ENCODE measurements around the gene PGLYRP2.

Gene PGLYRP2

GRCh38 chr19:15439078-15439799, 40.1 kb downstream of the PGLYRP2 start:
- H3K4me3 ChIP-seq (ENCODE audit: control insufficient read depth, low read depth, low read length), result no peak overlapping the region
- no peak for TF ChIP-seq CTCF (IDR thresholded peaks at IDR 0.05; ENCODE audit: control insufficient read depth, insufficient read depth, low read depth, low read length, missing control alignments)
- DNase-seq (ENCODE audit: low read depth), result no peak

GRCh38 chr19:15438577-15438976, 40.7 kb downstream of the PGLYRP2 start:
- H3K4me3 ChIP-seq (ENCODE audit: control insufficient read depth, low read depth, low read length), result no peak overlapping the region
- DNase-seq (ENCODE audit: low read depth), result no peak
- TF ChIP-seq CTCF (IDR thresholded peaks at IDR 0.05; ENCODE audit: control insufficient read depth, insufficient read depth, low read depth, low read length, missing control alignments), result no peak

- DNase-seq (ENCODE audit: low read depth), result no peak
Measured at GRCh38 chr19:15438124-15438496, 41.2 kb downstream of the PGLYRP2 start.

GRCh38 chr19:15437355-15438123, 41.8 kb downstream of the PGLYRP2 start:
- DNase-seq (ENCODE audit: low read depth), result peak; percentile 41
- H3K4me3 ChIP-seq (ENCODE audit: control insufficient read depth, low read depth, low read length), result no peak overlapping the region
- peak; percentile 48 for TF ChIP-seq CTCF (IDR thresholded peaks at IDR 0.05; ENCODE audit: control insufficient read depth, insufficient read depth, low read depth, low read length, missing control alignments)

More at GRCh38 chr19:15438124-15438496, 41.2 kb downstream of the PGLYRP2 start:
- no peak overlapping the region for H3K4me3 ChIP-seq (ENCODE audit: control insufficient read depth, low read depth, low read length)
- TF ChIP-seq CTCF (IDR thresholded peaks at IDR 0.05; ENCODE audit: control insufficient read depth, insufficient read depth, low read depth, low read length, missing control alignments), result no peak

- TF ChIP-seq CTCF (IDR thresholded peaks at IDR 0.05; ENCODE audit: control insufficient read depth, insufficient read depth, low read depth, low read length, missing control alignments), result no peak
- no peak overlapping the region for H3K4me3 ChIP-seq (ENCODE audit: control insufficient read depth, low read depth, low read length)
- no peak for DNase-seq (ENCODE audit: low read depth)
Measured at GRCh38 chr19:15436826-15437110, 42.5 kb downstream of the PGLYRP2 start.

GRCh38 chr19:15436012-15436825, 43.1 kb downstream of the PGLYRP2 start:
- no peak for DNase-seq (ENCODE audit: low read depth)
- H3K4me3 ChIP-seq (ENCODE audit: control insufficient read depth, low read depth, low read length), result no peak overlapping the region
- TF ChIP-seq CTCF (IDR thresholded peaks at IDR 0.05; ENCODE audit: control insufficient read depth, insufficient read depth, low read depth, low read length, missing control alignments), result no peak
